GM23338 (cell line): ENCODE results near the gene LGALS13. TPM values are rescaled to one million over a fixed set of nuclear protein-coding genes. Genes with fewer than 3 reads are reported as not detected.

Experiments used
- ATAC-seq: fragments of 200-7000 bp; cut with Tn5 transposase; 3 replicates; pipeline ENCODE4 v1.9.1; 2020
- DNase-seq: peaks from one replicate; pipeline ENCODE4 v3.0.0-alpha.2; 2015; ENCODE audit warnings: low spot score
- H2AFZ ChIP-seq: fragments of 200-600 bp; sonication (generic); 2 replicates; pipeline ENCODE4 v1.8.0; 2016; ENCODE audit warnings: antibody characterized with exemption, mild to moderate bottlenecking, moderate library complexity
- H3F3A ChIP-seq: fragments of 200-600 bp; sonication (generic); replicated peaks from 2 replicates; pipeline ENCODE4 v1.8.0; 2017; ENCODE audit warnings: antibody characterized with exemption, mixed run types, low read depth
- H3K27ac ChIP-seq: fragments of 200-600 bp; sonication (generic); 2 replicates; pipeline ENCODE4 v1.6.1; 2016; ENCODE audit warnings: low read depth
- H3K27me3 ChIP-seq: fragments of 200-600 bp; sonication (generic); 2 replicates; pipeline ENCODE4 v1.8.0; 2016; ENCODE audit warnings: mild to moderate bottlenecking, mixed run types, moderate library complexity; ENCODE audit not compliant: insufficient read depth
- H3K36me3 ChIP-seq: fragments of 200-600 bp; sonication (generic); 2 replicates; pipeline ENCODE4 v1.8.0; 2016; ENCODE audit warnings: mild to moderate bottlenecking; ENCODE audit not compliant: insufficient read depth
- H3K4me1 ChIP-seq: fragments of 200-600 bp; sonication (generic); 2 replicates; pipeline ENCODE4 v1.8.0; 2016; ENCODE audit warnings: mild to moderate bottlenecking, moderate library complexity; ENCODE audit not compliant: insufficient read depth
- H3K4me2 ChIP-seq: fragments of 200-600 bp; sonication (generic); 2 replicates; pipeline ENCODE4 v1.7.1; 2017; ENCODE audit warnings: mixed run types
- H3K4me3 ChIP-seq: fragments of 200-600 bp; sonication (generic); 2 replicates; pipeline ENCODE4 v1.6.1; 2016; ENCODE audit warnings: mixed run types
- H3K79me2 ChIP-seq: fragments of 200-600 bp; sonication (generic); replicated peaks from 2 replicates; pipeline ENCODE4 v1.8.0; 2017; ENCODE audit warnings: mild to moderate bottlenecking; ENCODE audit not compliant: insufficient read depth
- H3K9me2 ChIP-seq: fragments of 200-600 bp; sonication (generic); 2 replicates; pipeline ENCODE4 v1.8.0; 2017; ENCODE audit not compliant: insufficient read depth
- H4K20me1 ChIP-seq: fragments of 200-600 bp; sonication (generic); replicated peaks from 2 replicates; pipeline ENCODE4 v1.8.0; 2017; ENCODE audit warnings: mild to moderate bottlenecking; ENCODE audit not compliant: insufficient read depth
- H3K27ac Mint-ChIP-seq: 2 replicates; pipeline ENCODE4 v1.8.0; 2020; ENCODE audit warnings: inconsistent platforms, mild to moderate bottlenecking, moderate library complexity, mixed read lengths
- H3K27me3 Mint-ChIP-seq: 3 replicates; pipeline ENCODE4 v1.8.0; 2022; ENCODE audit warnings: low read depth, mild to moderate bottlenecking, moderate library complexity, mixed read lengths, inconsistent platforms; ENCODE audit not compliant: insufficient read depth, poor library complexity
- H3K36me3 Mint-ChIP-seq: 3 replicates; pipeline ENCODE4 v1.8.0; 2021; ENCODE audit warnings: low read depth, mild to moderate bottlenecking, inconsistent platforms, moderate library complexity, mixed read lengths
- H3K4me1 Mint-ChIP-seq: 3 replicates; pipeline ENCODE4 v1.8.0; 2020; ENCODE audit warnings: mild to moderate bottlenecking, inconsistent platforms, mixed read lengths
- H3K4me3 Mint-ChIP-seq: 3 replicates; pipeline ENCODE4 v1.8.0; 2021; ENCODE audit warnings: moderate library complexity, mild to moderate bottlenecking, inconsistent platforms, mixed read lengths
- H3K9me3 Mint-ChIP-seq: 3 replicates; pipeline ENCODE4 v1.8.0; 2020; ENCODE audit warnings: moderate library complexity, mild to moderate bottlenecking, inconsistent platforms, mixed read lengths
- CTCF ChIP-seq, 2 experiments: fragments of 200-600 bp in 1 of 2; sonication (generic) in 1 of 2; conservative IDR thresholded peaks; 2 replicates each; pipeline versions ENCODE4 v1.5.1 to v1.6.1; 2016 to 2017; ENCODE audit warnings: antibody characterized with exemption in 2 of 2, low read depth in 2 of 2, mild to moderate bottlenecking in 2 of 2, moderate library complexity in 1 of 2
- EZH2 ChIP-seq: fragments of 200-600 bp; sonication (generic); IDR thresholded peaks from one replicate; pipeline ENCODE4 v1.8.0; 2017; ENCODE audit warnings: antibody characterized with exemption, mild to moderate bottlenecking, low read depth; ENCODE audit not compliant: unreplicated experiment
- EZH2phosphoT487 ChIP-seq: fragments of 200-600 bp; sonication (generic); IDR thresholded peaks from one replicate; pipeline ENCODE4 v1.8.1; 2018; ENCODE audit warnings: antibody characterized with exemption; ENCODE audit not compliant: unreplicated experiment
- JUNB ChIP-seq: IDR thresholded peaks from one replicate; pipeline ENCODE4 v1.6.1; 2016; ENCODE audit warnings: antibody characterized with exemption; ENCODE audit not compliant: unreplicated experiment
- NANOG ChIP-seq: IDR thresholded peaks from 2 replicates; pipeline ENCODE4 v1.6.1; 2016; ENCODE audit warnings: antibody characterized with exemption, borderline replicate concordance
- POLR2AphosphoS5 ChIP-seq: IDR thresholded peaks from 2 replicates; pipeline ENCODE4 v1.6.1; 2016; ENCODE audit warnings: antibody characterized with exemption, low read depth
- REST ChIP-seq: IDR thresholded peaks from one replicate; pipeline ENCODE4 v1.6.1; 2018; ENCODE audit warnings: antibody characterized with exemption; ENCODE audit not compliant: unreplicated experiment
- STAT1 ChIP-seq: IDR thresholded peaks from one replicate; pipeline ENCODE4 v1.6.1; 2016; ENCODE audit warnings: antibody characterized with exemption; ENCODE audit not compliant: unreplicated experiment
- ZNF114 ChIP-seq: fragments of 250-450 bp; sonication (Bioruptor Pico); IDR thresholded peaks from 2 replicates; pipeline ENCODE4 v1.5.0; 2020; ENCODE audit warnings: mild to moderate bottlenecking, moderate library complexity
- ZNF331 ChIP-seq: fragments of 250-450 bp; sonication (Bioruptor Pico); IDR thresholded peaks from 2 replicates; pipeline ENCODE4 v1.5.0; 2020; ENCODE audit warnings: low read depth, mild to moderate bottlenecking, moderate library complexity
- polyA plus RNA-seq: library from polyadenylated mRNA; unstranded; fragments of >200 nt; fragmentation: Nextera tagmentation; extraction: Ambion mirVana; gene quantifications from 2 replicates; pipeline ENCODE4 v1.2.1, GENCODE V29; 2016
- total RNA-seq: library from RNA; depleted of rRNA; stranded (reverse); fragments of >200 nt; shearing (Covaris generic); gene quantifications from 2 replicates; pipeline ENCODE4 v1.2.3, GENCODE V29; 2014

LGALS13 gene
- total and polyA plus RNA-seq, 2 experiments from 2014 or later, result not detected

DNA sequence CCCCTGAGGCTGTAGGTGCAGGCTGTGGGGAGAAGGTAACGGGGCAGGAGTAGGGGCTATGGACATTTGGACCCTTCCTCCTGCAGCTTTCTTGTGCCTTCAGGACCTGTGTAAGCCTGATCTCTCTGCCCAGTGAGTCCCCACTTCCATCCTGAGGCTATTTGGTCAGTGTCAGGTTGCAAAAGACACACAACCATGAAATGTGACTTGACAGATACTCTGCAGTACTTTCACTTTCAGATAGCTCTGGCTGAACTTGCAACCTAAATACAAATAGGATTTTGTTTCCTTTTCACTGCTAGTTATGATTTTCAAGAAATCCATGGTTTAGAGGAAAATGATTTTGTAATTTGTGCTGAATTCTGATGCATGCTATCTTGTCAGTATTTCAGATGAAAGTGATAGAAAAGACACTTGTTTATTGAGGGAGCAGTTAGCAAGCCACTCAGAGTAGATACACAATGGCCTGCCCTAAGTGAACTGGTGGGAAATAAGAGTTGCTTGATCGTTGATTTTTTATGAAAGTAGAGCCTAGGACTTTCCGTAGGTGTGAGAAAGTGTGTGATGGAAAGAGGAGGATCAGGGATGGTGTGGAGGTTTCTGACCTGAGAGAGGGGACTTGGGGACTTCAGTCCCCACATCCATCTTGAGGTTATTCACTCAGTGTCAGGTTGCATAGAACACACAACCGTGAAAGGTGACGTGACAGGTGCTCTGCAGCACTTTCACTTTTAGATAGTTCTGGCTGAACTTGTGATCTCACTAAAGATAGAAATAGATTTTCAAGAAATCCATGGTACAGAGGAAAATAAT is 44.3 kb upstream of the LGALS13 start (continued):
- TF ChIP-seq CTCF (conservative IDR thresholded peaks at IDR 0.05; ENCODE audit: low read depth in 2 of 2), result no peak
- no peak for TF ChIP-seq REST
- TF ChIP-seq EZH2phosphoT487, result no peak
- no peak for TF ChIP-seq JUNB
- no peak for TF ChIP-seq EZH2
- TF ChIP-seq STAT1, result no peak
- TF ChIP-seq POLR2AphosphoS5, result no peak
- no peak for TF ChIP-seq ZNF331

DNA sequence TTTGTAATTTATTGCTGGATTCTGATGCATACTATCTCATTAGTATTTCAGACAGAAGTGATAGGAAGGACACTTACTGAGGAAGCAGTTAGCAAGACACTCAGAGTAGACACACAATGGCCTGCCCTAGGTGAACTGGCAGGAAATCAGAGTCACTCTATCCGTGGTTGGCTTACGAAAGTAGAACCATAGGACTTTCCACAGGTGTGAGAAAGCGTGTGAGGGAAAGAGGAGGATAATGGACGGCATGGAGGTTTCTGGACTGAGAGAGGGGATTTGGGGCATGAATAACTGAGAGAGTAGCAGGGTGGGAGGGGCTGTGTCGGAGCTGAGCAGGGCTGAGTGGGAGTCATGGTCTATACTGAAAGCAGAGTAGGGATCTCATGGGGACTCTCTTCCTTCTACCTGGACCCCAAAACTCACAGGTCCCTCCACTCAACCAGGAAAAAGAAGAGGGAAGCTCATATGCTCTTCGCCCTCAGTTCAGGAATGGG is 43.7 kb upstream of the LGALS13 start:
- Histone ChIP-seq H3K79me2 (no peaks in the 10 kb centered on the region), H2AFZ (no peak overlapping the region), H3F3A (no peaks in the 10 kb centered on the region), H3K4me3 (no peak overlapping the region), H4K20me1 (no peaks in the 10 kb centered on the region), H3K4me1 (no peaks in the 10 kb centered on the region), H3K27ac (no peak overlapping the region), H3K36me3 (no peaks in the 10 kb centered on the region), H3K27me3 (no peaks in the 10 kb centered on the region), H3K9me2 (no peaks in the 10 kb centered on the region), H3K4me2 (no peak overlapping the region)
- no peaks in the 10 kb centered on the region for H3K36me3 Mint-ChIP-seq
- DNase-seq (no peak), ATAC-seq (no peak)
- H3K4me1 Mint-ChIP-seq, result no peaks in the 10 kb centered on the region
- no peak overlapping the region for H3K4me3 Mint-ChIP-seq
- H3K27me3 Mint-ChIP-seq, result peaks cover 3% of the 10 kb centered on the region
- H3K27ac Mint-ChIP-seq, result no peak overlapping the region
- no peaks in the 10 kb centered on the region for H3K9me3 Mint-ChIP-seq
- no peak for TF ChIP-seq NANOG
- TF ChIP-seq REST, result no peak
- TF ChIP-seq ZNF114, result no peak
- no peak for TF ChIP-seq STAT1
- no peak for TF ChIP-seq EZH2
- TF ChIP-seq EZH2phosphoT487, result no peak
